Measurements from ENCODE around the gene CES2.
"Not testable (repeated sequence)": the region's sequence is repeated elsewhere in the genome, so short reads cannot be mapped to it uniquely, and the experiment has no call there.

Gene CES2

GRCh38 chr16:66983033-66983432 lies 47.7 kb downstream of the CES2 start:
- DNase-seq: no peak

GRCh38 chr16:66984892-66985311 lies 49.6 kb downstream of the CES2 start:
- DNase-seq: no peak

GRCh38 chr16:66986559-66986958 lies 51.2 kb downstream of the CES2 start:
- no peak for DNase-seq

GRCh38 chr16:66988197-66988788 lies 53.0 kb downstream of the CES2 start, which contains the start of gene CES4A:
Gene CES4A, plus strand, starts transcription at chr16:66988589. Its CDS starts 184 bp downstream, at chr16:66988773.
- DNase-seq: no peak

- no peak for DNase-seq
These were observed 56.3 kb downstream of the CES2 start for GRCh38 chr16:66991545-66992077.

- not testable (repeated sequence) for DNase-seq
These were observed 58.2 kb downstream of the CES2 start for GRCh38 chr16:66993558-66993957.

Measured in central memory CD4-positive, alpha-beta T cell (primary cell).